Subcutaneous abdominal adipose tissue (tissue), 5 donors: ENCODE measurements around the gene ULK2.

Source experiments
- H3K27ac ChIP-seq: one replicate; pipeline ENCODE4 v1.7.0; 2013; ENCODE audit warnings: low read depth, mild to moderate bottlenecking, inconsistent platforms, low read length, moderate library complexity
- H3K27me3 ChIP-seq, 5 donors: one replicate each; pipeline ENCODE4 v1.7.0; 2013; ENCODE audit warnings: low read length in 5 of 5, inconsistent platforms in 1 of 5; ENCODE audit not compliant: control insufficient read depth in 5 of 5, insufficient read depth in 4 of 5
- H3K36me3 ChIP-seq, 5 donors: one replicate each; pipeline ENCODE4 v1.7.0; 2013; ENCODE audit warnings: low read length in 5 of 5; ENCODE audit not compliant: control insufficient read depth in 5 of 5, insufficient read depth in 5 of 5
- H3K4me1 ChIP-seq, 5 donors: one replicate each; pipeline ENCODE4 v1.7.0; 2013; ENCODE audit warnings: low read length in 5 of 5, mild to moderate bottlenecking in 3 of 5, moderate library complexity in 1 of 5; ENCODE audit not compliant: control insufficient read depth in 5 of 5, insufficient read depth in 5 of 5
- H3K4me3 ChIP-seq, 5 donors: one replicate each; pipeline ENCODE4 v1.7.0; 2013; ENCODE audit warnings: low read length in 5 of 5, low read depth in 1 of 5
- H3K9ac ChIP-seq, 5 donors: one replicate each; pipeline ENCODE4 v1.7.0; 2013; ENCODE audit warnings: low read length in 5 of 5, mild to moderate bottlenecking in 4 of 5, moderate library complexity in 3 of 5
- H3K9me3 ChIP-seq, 5 donors: one replicate each; pipeline ENCODE4 v1.7.0; 2013; ENCODE audit warnings: low read length in 5 of 5; ENCODE audit not compliant: control insufficient read depth in 5 of 5
- donor health status: healthy.
- donor health status: healthy.
- donor health status: healthy.
- donor health status: healthy.
- donor health status: healthy.

ULK2 gene

GRCh38 chr17:19744492-19744891 lies 123.2 kb downstream of the ULK2 start:
- Histone ChIP-seq H3K4me3 (peak overlapping the region in 4 of 5 donors; percentile 47 to 68 (median 62)), H3K9ac (peak overlapping the region in 2 of 5 donors; percentile 45 to 54), H3K27ac (no peak overlapping the region), H3K9me3 (no peaks in the 10 kb centered on the region), H3K36me3 (no peaks in the 10 kb centered on the region), H3K4me1 (peaks cover 3 to 19% (median 18%) of the 10 kb centered on the region in 5 donors), H3K27me3 (peaks cover 0 to 4% (median 0%) of the 10 kb centered on the region in 5 donors)

- no peak overlapping the region for H3K9ac ChIP-seq
Observed at GRCh38 chr17:19743101-19744100, 124.3 kb downstream of the ULK2 start.

GRCh38 chr17:19742495-19742894 lies 125.2 kb downstream of the ULK2 start:
- Histone ChIP-seq H3K9me3 (no peaks in the 10 kb centered on the region), H3K4me1 (peaks cover 0 to 13% (median 11%) of the 10 kb centered on the region in 5 donors), H3K4me3 (no peak overlapping the region), H3K27me3 (no peaks in the 10 kb centered on the region), H3K27ac (no peak overlapping the region), H3K9ac (no peak overlapping the region), H3K36me3 (no peaks in the 10 kb centered on the region)

More at GRCh38 chr17:19743101-19744100, 124.3 kb downstream of the ULK2 start:
- H3K27ac ChIP-seq, result no peak overlapping the region
- H3K4me3 ChIP-seq, result no peak overlapping the region
- no peaks in the 10 kb centered on the region for H3K27me3 ChIP-seq
- peaks cover 0 to 18% (median 15%) of the 10 kb centered on the region in 5 donors for H3K4me1 ChIP-seq
- H3K9me3 ChIP-seq, result no peaks in the 10 kb centered on the region
- H3K36me3 ChIP-seq, result no peaks in the 10 kb centered on the region

- H3K9ac ChIP-seq, result no peak overlapping the region
- no peaks in the 10 kb centered on the region for H3K9me3 ChIP-seq
- H3K4me1 ChIP-seq, result peaks cover 0 to 13% (median 11%) of the 10 kb centered on the region in 5 donors
- no peak overlapping the region for H3K4me3 ChIP-seq
- H3K27me3 ChIP-seq, result no peaks in the 10 kb centered on the region
- H3K36me3 ChIP-seq, result no peaks in the 10 kb centered on the region
- H3K27ac ChIP-seq, result no peak overlapping the region
Observed at GRCh38 chr17:19741832-19742457, 125.8 kb downstream of the ULK2 start.

- Histone ChIP-seq H3K27me3 (no peaks in the 10 kb centered on the region), H3K9ac (no peak overlapping the region), H3K4me1 (peaks cover 0 to 16% (median 11%) of the 10 kb centered on the region in 5 donors), H3K4me3 (no peak overlapping the region), H3K27ac (no peak overlapping the region), H3K9me3 (no peaks in the 10 kb centered on the region), H3K36me3 (no peaks in the 10 kb centered on the region)
Observed at GRCh38 chr17:19740933-19741332, 126.8 kb downstream of the ULK2 start.

- Histone ChIP-seq H3K27me3 (no peaks in the 10 kb centered on the region), H3K4me3 (no peak overlapping the region), H3K27ac (no peak overlapping the region), H3K9ac (no peak overlapping the region), H3K9me3 (no peaks in the 10 kb centered on the region), H3K36me3 (no peaks in the 10 kb centered on the region), H3K4me1 (peaks cover 0 to 6% (median 2%) of the 10 kb centered on the region in 5 donors)
Observed at GRCh38 chr17:19739241-19740201, 128.2 kb downstream of the ULK2 start.

GRCh38 chr17:19738757-19739156 lies 129.0 kb downstream of the ULK2 start:
- no peak overlapping the region for H3K27ac ChIP-seq
- H3K36me3 ChIP-seq, result no peaks in the 10 kb centered on the region
- H3K9ac ChIP-seq, result no peak overlapping the region
- peaks cover 0 to 8% (median 0%) of the 10 kb centered on the region in 5 donors for H3K4me1 ChIP-seq
- H3K4me3 ChIP-seq, result no peak overlapping the region
- no peaks in the 10 kb centered on the region for H3K9me3 ChIP-seq
- H3K27me3 ChIP-seq, result no peaks in the 10 kb centered on the region

GRCh38 chr17:19738073-19738449 lies 129.7 kb downstream of the ULK2 start:
- Histone ChIP-seq H3K36me3 (no peaks in the 10 kb centered on the region), H3K9ac (no peak overlapping the region), H3K9me3 (no peaks in the 10 kb centered on the region), H3K27ac (no peak overlapping the region), H3K4me3 (no peak overlapping the region), H3K4me1 (peaks cover 0 to 8% (median 0%) of the 10 kb centered on the region in 5 donors), H3K27me3 (no peaks in the 10 kb centered on the region)

GRCh38 chr17:19737305-19738072 lies 130.2 kb downstream of the ULK2 start:
- Histone ChIP-seq H3K9ac (no peak overlapping the region), H3K9me3 (no peaks in the 10 kb centered on the region), H3K4me1 (peaks cover 0 to 8% (median 0%) of the 10 kb centered on the region in 5 donors), H3K27me3 (no peaks in the 10 kb centered on the region), H3K27ac (no peak overlapping the region), H3K4me3 (no peak overlapping the region), H3K36me3 (no peaks in the 10 kb centered on the region)
